Kidney epithelial cell (primary cell): ENCODE measurements around the gene TRIM8. TPM values are rescaled to one million over a fixed set of nuclear protein-coding genes. Genes with fewer than 3 reads are reported as not detected.

Source experiments
- DNase-seq: peaks from one replicate; pipeline ENCODE4 v3.0.0-alpha.2; 2010; ENCODE audit warnings: low read depth
- H3K27me3 ChIP-seq: 2 replicates; pipeline ENCODE4 v1.6.0; 2011; ENCODE audit warnings: low read length; ENCODE audit not compliant: control insufficient read depth, insufficient read depth
- H3K36me3 ChIP-seq: 2 replicates; pipeline ENCODE4 v1.5.1; 2011; ENCODE audit warnings: low read length; ENCODE audit not compliant: control insufficient read depth, insufficient read depth
- H3K4me3 ChIP-seq: 2 replicates; pipeline ENCODE4 v1.5.1; 2011; ENCODE audit warnings: low read depth, mild to moderate bottlenecking, control low read depth, low read length
- CTCF ChIP-seq: IDR thresholded peaks from 2 replicates; pipeline ENCODE4 v1.5.1; 2011; ENCODE audit warnings: mild to moderate bottlenecking, moderate library complexity, low read length, control low read depth, inconsistent platforms; ENCODE audit not compliant: insufficient read depth, poor library complexity, severe bottlenecking
- total RNA-seq: library from RNA; depleted of rRNA; stranded (reverse); fragments of >200 nt; gene quantifications from 2 replicates; pipeline ENCODE4 v1.2.3, GENCODE V29; 2015

TRIM8 gene
- total RNA-seq, 1 donor from 2014 or later: 393 TPM

DNA sequence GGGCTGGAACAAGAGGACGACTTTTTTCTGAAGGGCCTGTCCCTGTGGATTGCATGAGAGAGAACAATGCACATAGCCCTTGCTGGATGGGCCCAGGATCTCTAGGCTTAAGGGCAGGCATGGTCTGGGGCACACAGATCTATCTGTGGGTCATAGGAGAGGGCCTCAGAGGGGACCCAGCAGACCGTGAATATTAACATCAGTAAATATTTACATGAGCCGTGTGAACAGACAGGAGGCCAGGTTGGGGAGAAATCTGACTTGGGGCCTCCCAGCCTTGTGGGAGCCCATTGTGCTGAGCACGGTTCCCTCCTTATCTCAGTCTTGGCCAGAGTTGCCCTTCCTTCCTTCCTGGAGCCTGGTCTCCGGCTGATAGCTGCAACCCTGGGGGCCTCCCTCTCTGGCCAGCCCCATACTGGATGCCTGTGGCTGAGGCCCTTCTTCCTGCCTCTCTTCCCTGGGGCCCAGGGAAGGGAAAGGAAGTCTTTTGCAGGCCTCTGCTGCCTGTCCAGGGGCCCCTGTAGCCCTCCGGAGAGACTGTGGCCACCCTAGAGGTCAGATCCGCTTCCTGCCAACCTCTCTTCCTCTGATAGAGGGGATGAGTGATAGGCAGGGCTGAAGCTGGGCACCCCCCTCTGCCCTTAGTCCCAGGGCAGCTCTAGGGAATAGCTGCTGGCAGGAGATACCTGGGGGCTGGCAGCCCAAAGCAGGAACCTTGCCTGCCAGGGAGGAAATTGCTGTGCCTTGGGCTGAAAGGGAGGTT, 44.5 kb upstream of the TRIM8 start:
- no peaks in the 10 kb centered on the region for H3K27me3 ChIP-seq
- no peak for DNase-seq
- no peak overlapping the region for H3K4me3 ChIP-seq
- H3K36me3 ChIP-seq: no peaks in the 10 kb centered on the region
- TF ChIP-seq CTCF: no peak

DNA sequence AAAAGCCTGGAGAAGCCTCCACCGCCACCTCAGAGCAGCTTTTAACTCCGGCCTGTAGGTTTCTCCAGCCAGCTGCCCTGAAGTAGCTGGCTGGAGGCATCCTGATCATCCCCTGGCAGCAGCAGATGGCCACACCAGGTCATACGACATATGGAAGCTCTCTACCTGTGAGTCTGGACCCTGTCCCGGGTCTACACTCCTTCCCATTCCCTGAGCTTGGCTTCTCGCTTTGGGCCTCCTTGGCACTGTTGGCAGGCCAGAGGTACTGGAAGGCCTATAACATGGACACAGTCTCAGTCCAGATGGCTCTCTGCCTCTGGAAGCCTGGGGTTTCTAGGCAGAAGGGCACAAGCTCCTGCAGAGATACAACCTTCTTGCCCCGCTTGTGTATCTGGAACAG, 43.5 kb upstream of the TRIM8 start:
- no peaks in the 10 kb centered on the region for H3K36me3 ChIP-seq
- TF ChIP-seq CTCF: no peak
- no peak overlapping the region for H3K4me3 ChIP-seq
- DNase-seq: no peak
- no peaks in the 10 kb centered on the region for H3K27me3 ChIP-seq

- Histone ChIP-seq H3K36me3 (no peaks in the 10 kb centered on the region), H3K4me3 (no peak overlapping the region), H3K27me3 (no peaks in the 10 kb centered on the region)
- TF ChIP-seq CTCF: no peak
- no peak for DNase-seq
These were observed 42.6 kb upstream of the TRIM8 start for GRCh38 chr10:102601639-102602038.

DNA sequence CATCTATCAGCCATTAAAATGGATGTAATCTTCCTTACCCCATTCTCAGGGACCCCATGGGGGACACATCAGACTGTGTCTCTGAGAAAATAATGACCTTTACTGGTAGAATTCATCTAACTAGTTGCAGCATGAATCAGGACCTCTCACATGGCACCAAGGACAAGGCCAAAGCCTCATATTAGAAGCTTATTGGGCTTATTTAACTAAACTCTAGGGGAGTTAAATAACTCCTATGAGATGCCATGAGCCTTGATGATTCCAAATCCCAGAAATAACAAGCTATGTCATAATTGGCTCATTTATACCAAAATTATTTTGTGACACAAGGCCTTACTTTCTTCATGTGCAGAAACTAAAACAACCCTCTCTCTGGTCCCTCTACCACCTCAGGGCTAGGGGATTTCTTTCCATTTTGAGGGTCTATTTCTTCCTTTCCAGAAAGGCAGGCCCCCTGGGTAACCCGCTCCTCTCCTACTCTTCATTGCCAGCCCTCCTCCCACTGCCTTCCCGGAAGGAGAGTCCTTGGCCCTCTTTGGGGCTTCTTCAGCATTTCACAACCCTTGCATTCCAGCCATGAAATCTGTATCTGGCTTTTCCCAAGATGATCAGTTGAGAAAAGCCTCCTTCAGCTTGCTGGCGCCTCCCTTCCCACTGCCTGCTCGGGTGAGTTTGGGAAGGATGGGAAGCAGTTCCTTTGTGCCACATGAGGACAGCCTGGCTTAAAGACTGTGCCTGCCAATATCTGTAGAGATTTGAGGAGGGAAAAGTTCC, 41.8 kb upstream of the TRIM8 start:
- no peak overlapping the region for H3K4me3 ChIP-seq
- no peak for TF ChIP-seq CTCF

DNA sequence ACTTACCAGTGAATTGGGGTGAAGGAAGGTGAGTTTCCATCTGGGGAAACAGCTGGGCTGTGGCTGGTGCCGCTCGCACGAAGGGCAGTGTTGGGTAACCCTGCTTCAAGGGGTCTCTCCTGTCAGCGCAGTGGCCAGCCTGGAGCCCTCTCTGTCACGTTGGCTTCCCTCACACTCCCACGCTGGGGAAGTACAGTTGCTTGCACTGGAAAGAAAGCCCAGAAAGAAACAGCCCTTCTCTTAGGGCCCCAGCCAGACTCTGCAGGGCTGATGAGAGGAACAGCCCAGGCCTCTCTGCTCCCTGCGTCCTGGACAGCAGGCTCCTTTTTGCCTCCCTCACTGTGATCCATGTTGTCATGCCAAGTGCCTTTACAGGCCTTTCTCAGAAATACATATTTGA, 40.3 kb upstream of the TRIM8 start:
- Histone ChIP-seq H3K27me3 (no peaks in the 10 kb centered on the region), H3K36me3 (no peaks in the 10 kb centered on the region), H3K4me3 (no peak overlapping the region)
- TF ChIP-seq CTCF: no peak
- DNase-seq: no peak

More for the DNA sequence above, 41.8 kb upstream of the TRIM8 start:
- Histone ChIP-seq H3K36me3 (no peaks in the 10 kb centered on the region), H3K27me3 (no peaks in the 10 kb centered on the region)
- DNase-seq: no peak
